NCI-H1417 treated with DMSO at 0.1 percent for 48 hours (cell line): Measurements from ENCODE around the gene GPR146.

Experiments used
- DNase-seq: peaks from one replicate; lab custom pipeline; 2025; lab: John Stamatoyannopoulos, UW

The GPR146 gene

GRCh38 chr7:1078519-1078918 lies 34.2 kb downstream of the GPR146 start:
- no peak for DNase-seq

- DNase-seq = no peak
Measured at GRCh38 chr7:1078985-1079384, 34.6 kb downstream of the GPR146 start.

GRCh38 chr7:1079546-1079945 lies 35.2 kb downstream of the GPR146 start:
- no peak for DNase-seq

- no peak for DNase-seq
Measured at GRCh38 chr7:1080252-1080920, 36.0 kb downstream of the GPR146 start.

GRCh38 chr7:1080921-1081255 lies 36.5 kb downstream of the GPR146 start:
- no peak for DNase-seq

- no peak for DNase-seq
Measured at GRCh38 chr7:1081336-1081735, 37.0 kb downstream of the GPR146 start.

- peak; percentile 70 for DNase-seq
Measured at GRCh38 chr7:1081931-1082401, 37.6 kb downstream of the GPR146 start.

- no peak for DNase-seq
Measured at GRCh38 chr7:1083729-1084657, 39.6 kb downstream of the GPR146 start.

DNA sequence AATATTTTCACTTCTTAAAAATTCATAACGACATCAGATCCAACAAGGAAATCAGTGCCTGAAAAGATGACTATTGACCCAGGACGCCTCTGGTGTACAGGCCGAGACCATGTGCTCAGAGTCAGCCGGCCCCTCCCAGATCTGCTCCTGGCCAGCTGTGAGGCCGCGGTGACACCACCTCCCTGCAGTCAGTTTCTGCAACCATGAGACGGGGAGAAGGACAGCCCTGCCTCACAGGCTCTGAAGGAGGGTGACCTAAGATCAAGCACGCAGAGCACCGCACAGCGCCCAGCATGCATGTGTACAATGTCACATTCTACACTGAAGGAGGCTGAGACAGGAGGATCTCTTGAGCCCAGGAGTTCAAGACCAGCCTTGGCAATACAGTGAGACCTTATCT lies 40.9 kb downstream of the GPR146 start:
- no peak for DNase-seq

DNA sequence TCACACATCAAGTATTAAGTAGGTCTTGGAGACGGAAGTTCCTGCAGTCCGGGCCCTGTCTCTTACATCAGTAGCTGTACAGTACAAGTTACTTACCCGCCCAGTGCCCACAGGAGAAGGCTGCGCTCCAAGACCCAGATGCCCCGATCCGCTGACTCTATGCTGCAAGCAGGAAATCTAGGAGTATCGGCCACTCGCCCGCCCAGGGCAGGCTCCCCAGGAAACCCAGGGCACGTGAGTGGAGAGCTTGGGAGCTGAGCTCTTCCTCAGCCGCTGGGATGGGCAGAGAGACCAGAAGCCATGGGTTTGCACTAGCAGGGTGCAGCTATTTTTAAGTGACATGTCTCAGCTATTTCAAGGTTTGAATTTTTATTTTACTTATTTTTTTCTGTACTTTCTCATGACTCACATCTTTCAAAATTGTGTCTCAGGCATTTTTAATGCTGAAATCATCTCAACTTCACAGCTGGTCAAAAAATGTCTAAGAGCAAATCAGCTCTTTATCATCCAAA lies 41.6 kb downstream of the GPR146 start:
- no peak for DNase-seq

DNA sequence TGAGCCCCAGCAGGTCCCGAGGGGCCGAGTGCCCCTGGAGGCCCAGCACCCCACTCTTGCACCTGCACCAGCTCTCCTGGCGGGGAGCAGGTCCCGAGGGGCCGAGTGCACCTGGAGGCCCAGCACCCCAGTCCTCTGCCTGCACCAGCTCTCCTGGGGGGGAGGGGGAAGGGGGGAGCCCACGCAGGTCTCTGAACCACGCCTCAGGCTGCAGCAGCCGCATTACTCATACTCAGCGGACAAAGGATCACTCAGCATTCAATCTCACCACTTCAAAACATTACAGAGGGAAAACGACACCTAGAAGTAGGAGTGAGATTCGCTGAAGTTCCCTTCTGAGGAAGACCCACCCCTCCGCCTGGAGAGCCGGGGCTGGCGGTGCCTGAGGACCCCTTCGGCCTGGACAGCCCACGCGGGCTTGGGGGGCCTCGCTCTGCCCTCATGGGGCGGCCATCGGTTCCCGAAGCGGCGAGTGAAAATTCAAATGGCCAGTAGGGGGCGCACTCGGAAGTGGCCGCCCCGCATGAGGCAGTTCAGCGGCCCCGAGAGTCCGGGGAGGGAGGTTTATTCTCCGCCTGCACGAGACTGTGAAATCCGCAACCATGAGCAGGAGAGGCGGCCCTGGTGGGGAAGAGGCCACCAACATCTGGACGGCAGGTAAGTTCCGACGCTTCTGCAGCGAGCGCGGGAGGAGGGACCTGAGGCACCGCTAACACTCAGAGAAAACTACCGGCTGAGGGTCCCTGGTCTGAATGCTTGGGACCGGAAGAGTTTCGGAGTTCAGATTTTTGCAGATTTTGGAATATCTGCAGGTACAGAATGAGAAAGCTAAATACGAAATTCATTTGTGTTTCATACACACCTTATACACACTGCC lies 42.5 kb downstream of the GPR146 start:
- no peak for DNase-seq

- no peak for DNase-seq
Measured at GRCh38 chr7:1087465-1087814, 43.1 kb downstream of the GPR146 start.

DNA sequence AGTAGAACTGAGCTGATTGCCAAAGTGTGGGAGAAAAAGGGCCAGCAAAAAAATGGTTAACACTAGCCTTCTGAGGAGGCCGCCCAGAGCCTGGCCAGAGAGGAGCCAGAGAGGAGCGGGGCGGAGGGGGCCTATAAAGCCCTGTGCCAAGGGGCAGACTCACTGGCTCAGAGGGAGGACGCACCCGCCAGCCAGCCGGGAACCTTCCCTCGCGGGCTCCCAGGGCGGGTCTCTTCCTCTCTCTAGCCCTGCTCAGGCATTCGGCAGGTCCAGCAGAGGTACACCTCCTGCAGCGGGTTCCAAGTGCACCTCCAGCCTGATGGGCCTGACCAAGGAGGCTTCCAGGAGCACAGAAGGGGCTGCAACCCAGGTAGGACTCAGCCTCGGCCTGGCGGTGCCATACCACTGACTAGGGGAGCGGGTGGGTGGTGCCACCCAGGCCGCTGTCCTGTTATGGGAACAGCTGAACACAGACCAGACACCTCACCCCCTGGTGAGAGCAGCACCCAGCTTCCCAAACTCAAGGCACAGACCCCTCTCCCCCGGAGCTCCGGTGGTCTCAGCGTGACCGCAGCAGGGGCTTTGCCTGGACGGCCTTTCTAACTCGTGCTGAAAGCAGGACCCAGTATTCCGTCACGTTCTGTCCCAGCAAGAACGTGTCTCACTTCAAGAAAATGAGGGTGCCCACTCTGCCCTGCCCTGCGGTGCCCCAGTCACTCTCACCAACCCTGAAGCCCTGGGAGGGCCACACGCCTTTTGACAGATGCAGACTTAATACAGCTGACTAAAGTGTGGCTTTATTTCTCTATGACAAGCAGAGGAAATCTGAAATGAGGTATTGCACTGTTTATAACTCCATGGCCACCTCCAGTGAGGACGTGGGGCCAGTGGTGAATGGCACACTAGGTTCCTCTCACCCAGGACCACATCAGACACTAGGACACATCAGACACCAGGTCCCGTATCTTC lies 43.9 kb downstream of the GPR146 start, which contains the start of gene GPER1:
Gene GPER1 (plus strand): TSS at position 162 of the 969 bp plus-strand sequence. CDS start 3,616 bp downstream, outside the sequence.
- no peak for DNase-seq

DNA sequence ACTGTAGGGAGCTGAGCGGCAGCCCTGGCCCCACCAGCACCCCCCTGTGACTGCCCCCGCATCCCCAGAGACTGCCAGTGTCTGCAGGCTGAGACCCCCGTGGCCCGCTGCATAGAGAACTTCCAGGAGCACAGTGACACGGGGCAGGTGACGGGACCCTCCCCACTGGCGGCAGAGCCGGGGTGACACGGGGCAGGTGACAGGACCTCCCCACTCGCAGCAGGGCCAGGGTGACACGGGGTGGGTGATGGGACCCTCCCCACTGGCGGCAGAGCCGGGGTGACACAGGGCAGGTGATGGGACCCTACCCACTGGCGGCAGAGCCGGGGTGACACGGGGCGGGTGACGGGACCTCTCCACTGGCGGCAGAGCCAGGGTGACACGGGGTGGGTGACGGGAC lies 45.9 kb downstream of the GPR146 start:
- DNase-seq = no peak

- DNase-seq = no peak
Measured at GRCh38 chr7:1090686-1091643, 46.6 kb downstream of the GPR146 start.

DNA sequence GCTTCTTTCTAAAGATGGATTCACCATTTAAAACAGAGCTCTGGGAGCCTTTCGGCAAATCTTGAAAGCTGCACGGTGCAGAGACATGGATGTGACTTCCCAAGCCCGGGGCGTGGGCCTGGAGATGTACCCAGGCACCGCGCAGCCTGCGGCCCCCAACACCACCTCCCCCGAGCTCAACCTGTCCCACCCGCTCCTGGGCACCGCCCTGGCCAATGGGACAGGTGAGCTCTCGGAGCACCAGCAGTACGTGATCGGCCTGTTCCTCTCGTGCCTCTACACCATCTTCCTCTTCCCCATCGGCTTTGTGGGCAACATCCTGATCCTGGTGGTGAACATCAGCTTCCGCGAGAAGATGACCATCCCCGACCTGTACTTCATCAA lies 47.3 kb downstream of the GPR146 start:
- no peak for DNase-seq

GRCh38 chr7:1092161-1092632 lies 47.9 kb downstream of the GPR146 start:
- no peak for DNase-seq

GRCh38 chr7:1092806-1093501 lies 48.6 kb downstream of the GPR146 start:
- no peak for DNase-seq

GRCh38 chr7:1093502-1093843 lies 49.1 kb downstream of the GPR146 start:
- no peak for DNase-seq
